Heart right ventricle (tissue), 16 donors: ENCODE results near the gene DBH. TPM values are rescaled to one million over a fixed set of nuclear protein-coding genes. Genes with fewer than 3 reads are reported as not detected.
"Not testable (repeated sequence)": the region's sequence is repeated elsewhere in the genome, so short reads cannot be mapped to it uniquely, and the experiment has no call there.

ENCODE experiments used
- ATAC-seq, 8 donors: fragments of 200-7000 bp; cut with Tn5 transposase; one replicate each; pipeline ENCODE4 v1.9.1; 2020; ENCODE audit warnings: mild to moderate bottlenecking in 8 of 8, moderate library complexity in 8 of 8, moderate number of reproducible peaks in 1 of 8
- DNase-seq, 2 donors: peaks; one replicate each; pipeline ENCODE4 v3.0.0-alpha.2; 2020
- H3K27ac ChIP-seq, 10 donors: fragments of 200-600 bp; sonication (generic) in 2 of 10; one replicate each; pipeline versions ENCODE4 v1.5.0 to v1.8.0; 2020 to 2022; ENCODE audit warnings: mild to moderate bottlenecking in 3 of 10
- H3K27me3 ChIP-seq, 7 donors: fragments of 200-600 bp; one replicate each; pipeline ENCODE4 v1.8.0; 2021 to 2022; ENCODE audit warnings: mild to moderate bottlenecking in 2 of 7
- H3K36me3 ChIP-seq, 9 donors: fragments of 200-600 bp; sonication (generic) in 1 of 9; one replicate each; pipeline versions ENCODE4 v1.5.0 to v1.8.0; 2020 to 2022; ENCODE audit warnings: mild to moderate bottlenecking in 2 of 9
- H3K4me1 ChIP-seq, 9 donors: fragments of 200-600 bp; sonication (generic) in 1 of 9; one replicate each; pipeline versions ENCODE4 v1.5.0 to v1.8.0; 2020 to 2022; ENCODE audit warnings: mild to moderate bottlenecking in 4 of 9
- H3K4me3 ChIP-seq, 10 donors: fragments of 200-600 bp; sonication (generic) in 2 of 10; one replicate each; pipeline versions ENCODE4 v1.5.0 to v1.8.0; 2020 to 2022; ENCODE audit warnings: mild to moderate bottlenecking in 7 of 10, moderate library complexity in 2 of 10
- H3K9me3 ChIP-seq, 11 donors: fragments of 200-600 bp in 10 of 11; sonication (generic) in 2 of 11; one replicate each; pipeline versions ENCODE4 v1.5.0 to v1.8.0; 2013 to 2022; ENCODE audit warnings: mild to moderate bottlenecking in 2 of 11, control low read depth in 1 of 11, moderate library complexity in 1 of 11
- CTCF ChIP-seq, 9 donors: fragments of 200-600 bp; sonication (generic) in 2 of 9; IDR thresholded peaks; one replicate each; pipeline versions ENCODE4 v1.5.0 to v1.8.0; 2021 to 2022; ENCODE audit warnings: antibody characterized with exemption in 9 of 9, mild to moderate bottlenecking in 5 of 9, moderate library complexity in 1 of 9
- WGBS, 2 donors: extraction: QIAGEN DNeasy Blood & Tissue Kit; methylation state at CpG; one replicate each; pipeline ENCODE4 v1.1.7; 2013; ENCODE audit warnings: inconsistent platforms in 1 of 2; 5-methylcytosine and 5-hydroxymethylcytosine counted together
- intact Hi-C, 10 donors: fragments of 100-400 bp; cut with DNase I; formaldehyde crosslinking; loops; one replicate each; pipeline versions ENCODE4 v1.11.1 to v1.14.2; 2022
- polyA plus RNA-seq, 2 donors: library from polyadenylated mRNA; stranded (reverse); fragments of 200-250 nt; gene quantifications; one replicate each; pipeline ENCODE4 v1.2.3, GENCODE V29; 2013
- total RNA-seq, 10 donors: library from RNA; stranded (reverse); fragmentation: NEBNext Ultra II Directional in 3 of 10; extraction: Animal tissue kit (Norgen Biotek cat#: 25700) in 3 of 10; gene quantifications; one replicate each; pipeline versions ENCODE4 v1.2.1 to v1.2.4, GENCODE V29; 2021 to 2023
- donor health status: Arrhythmogenic right ventricular cardiomyopathy.
- donor health status: ischemic (EF 13 %, LVEDD 7.1; RV severe dilation, severe dysfunction).
- donor health status: healthy with polysubstance abuse.
- donor health status: DM: no; HTN: yes; CAD: no.
- donor health status: DM: no; HTN: no; CAD: no.
- donor health status: ischemic (EF 25% LVEDD 6.9; RV normal size, moderate dysfunction).
- donor health status: ischemic (EF 25% LVEDD 5.7; RV mildly dilated, moderate dysfunction).
- donor health status: healthy.
- donor health status: DM: yes; HTN: yes; CAD: no.
- donor health status: Ischemic cardiomyopathy.
- donor health status: ischemic (EF 35%, LVEDD 5.7; RV mildly dilated, moderate dysfunction).
- donor health status: nonischemic (EF 11% LVEDD 7.7; RV severe dilation, severe dysfunction).
- donor health status: DM: yes; HTN: yes; CAD: no.
- donor health status: PGD.
- donor health status: ischemic (EF 29% LVEDD 5.4; RV normal size, mild dysfunction).
- donor health status: nonischemic (EF 23%, LVEDD 6.1; RV moderate dilation, normal function).

The DBH gene
- total and polyA plus RNA-seq, 12 donors = 0.01 to 0.09 TPM; not detected in 10

GRCh38 chr9:133622555-133622954 lies 13.6 kb upstream of the DBH start:
- ATAC-seq (no peak), DNase-seq (no peak)
- Histone ChIP-seq H3K27ac (no peak overlapping the region), H3K9me3 (peaks cover 0 to 23% (median 5%) of the 10 kb centered on the region in 11 donors), H3K4me3 (no peak overlapping the region), H3K27me3 (peaks cover 0 to 57% (median 41%) of the 10 kb centered on the region in 7 donors), H3K4me1 (no peaks in the 10 kb centered on the region), H3K36me3 (no peaks in the 10 kb centered on the region)
- intact Hi-C loops = no loop called here
- 48 to 68% methylated on average over 5 of the region's 5 CpGs for WGBS, 2 donors
- no peak for TF ChIP-seq CTCF (IDR thresholded peaks at IDR 0.05)

GRCh38 chr9:133626008-133626407 lies 10.2 kb upstream of the DBH start:
- peaks cover 0 to 30% (median 25%) of the 10 kb centered on the region in 7 donors for H3K27me3 ChIP-seq
- H3K4me3 ChIP-seq, DNase-seq, intact Hi-C loops, H3K36me3 ChIP-seq, ATAC-seq, H3K27ac ChIP-seq, H3K4me1 ChIP-seq: not testable (repeated sequence)
- H3K9me3 ChIP-seq = peaks cover 0 to 23% (median 5%) of the 10 kb centered on the region in 11 donors

- H3K27me3 ChIP-seq = peaks cover 0 to 22% (median 15%) of the 10 kb centered on the region in 7 donors
- H3K36me3 ChIP-seq = no peaks in the 10 kb centered on the region
- ATAC-seq (no peak), DNase-seq (no peak)
- no peaks in the 10 kb centered on the region for H3K4me1 ChIP-seq
- 73 to 77% methylated on average over 3 of the region's 3 CpGs for WGBS, 2 donors
- H3K27ac ChIP-seq = no peak overlapping the region
- no peak overlapping the region for H3K4me3 ChIP-seq
- intact Hi-C loops = no loop called here
- H3K9me3 ChIP-seq = peaks cover 0 to 23% (median 5%) of the 10 kb centered on the region in 11 donors
- TF ChIP-seq CTCF (IDR thresholded peaks at IDR 0.05) = no peak
These were observed 8.8 kb upstream of the DBH start for GRCh38 chr9:133627341-133627740.

GRCh38 chr9:133628766-133629165 lies 7.4 kb upstream of the DBH start:
- peaks cover 0 to 23% (median 5%) of the 10 kb centered on the region in 11 donors for H3K9me3 ChIP-seq
- no peak for DNase-seq
- intact Hi-C loops = no loop called here

More at GRCh38 chr9:133628766-133629165, 7.4 kb upstream of the DBH start:
- H3K4me1 ChIP-seq = peaks cover 0 to 2% (median 0%) of the 10 kb centered on the region in 9 donors
- peaks cover 0 to 19% (median 2%) of the 10 kb centered on the region in 7 donors for H3K27me3 ChIP-seq
- ATAC-seq = no peak
- H3K36me3 ChIP-seq = no peaks in the 10 kb centered on the region
- no peak overlapping the region for H3K4me3 ChIP-seq
- H3K27ac ChIP-seq = no peak overlapping the region
- 78 to 84% methylated on average over 8 of the region's 8 CpGs for WGBS, 2 donors
- TF ChIP-seq CTCF (IDR thresholded peaks at IDR 0.05) = no peak
